ENCODE data around the gene TNFRSF19. TPM values are rescaled to one million over a fixed set of nuclear protein-coding genes. Genes with fewer than 3 reads are reported as not detected.

The TNFRSF19 gene
- total and polyA plus RNA-seq, 2 of the 8 experiments (the other 6 are each of a cell fraction or from before 2014, with no cell fraction given) = 0.50 to 0.95 TPM

DNA sequence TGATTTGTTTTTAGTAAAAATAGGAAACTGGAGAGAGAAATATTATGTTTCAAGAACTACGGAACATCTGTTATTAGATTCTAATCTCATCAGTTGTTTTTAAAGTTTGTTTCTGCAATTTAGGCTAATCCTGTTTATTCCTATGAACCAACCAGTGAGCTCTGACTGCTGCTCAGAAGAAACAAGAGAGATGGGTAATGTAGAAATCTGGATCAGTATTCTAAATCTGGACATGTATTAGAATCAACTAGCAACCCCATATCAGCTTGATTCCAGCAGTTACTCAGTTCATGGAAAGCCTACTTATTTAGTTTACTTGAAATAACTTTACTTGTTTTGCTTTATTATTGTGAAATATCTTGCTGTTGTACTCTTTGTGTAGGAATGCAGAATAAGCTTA lies 115.2 kb downstream of the TNFRSF19 start:
- H3K4me1 ChIP-seq (replicated peaks in 1 of 4; ENCODE audit: control insufficient read depth in 3 of 4, insufficient read depth in 4 of 4, low read length in 3 of 4) = 0 out of 7 replicates have a peak, but pooled peaks cover 0 to 3% (median 0%) of the 10 kb centered on the region in 4 experiments
- H3K9ac ChIP-seq (replicated peaks in 1 of 4; ENCODE audit: extremely low read depth in 1 of 4, low read depth in 3 of 4, low read length in 3 of 4) = no peak overlapping the region
- 93% methylated on average over 1 of the region's 1 CpG; no CpG with 5 or more reads in 1 of the 2 experiments for WGBS, 2 experiments (ENCODE audit: extremely low coverage in 1 of 2, insufficient coverage in 1 of 2, insufficient read length in 1 of 2, insufficient replicate concordance in 2 of 2, low coverage in 1 of 2, low lambda C conversion rate in 2 of 2, missing lambda C conversion rate in 1 of 2)
- no peak overlapping the region for H3K56ac ChIP-seq (replicated peaks; ENCODE audit: insufficient read length, low read depth, low read length)
- TF ChIP-seq GABPA (IDR thresholded peaks at IDR 0.05; ENCODE audit: borderline replicate concordance, insufficient read depth, low read length) (no peak), PHF8 (conservative IDR thresholded peaks at IDR 0.05; ENCODE audit: low read depth, low read length) (no peak), TAF7 (optimal IDR thresholded peaks at IDR 0.05; ENCODE audit: borderline replicate concordance, low read depth, low read length) (no peak)
- TF ChIP-seq, protein P1, sequence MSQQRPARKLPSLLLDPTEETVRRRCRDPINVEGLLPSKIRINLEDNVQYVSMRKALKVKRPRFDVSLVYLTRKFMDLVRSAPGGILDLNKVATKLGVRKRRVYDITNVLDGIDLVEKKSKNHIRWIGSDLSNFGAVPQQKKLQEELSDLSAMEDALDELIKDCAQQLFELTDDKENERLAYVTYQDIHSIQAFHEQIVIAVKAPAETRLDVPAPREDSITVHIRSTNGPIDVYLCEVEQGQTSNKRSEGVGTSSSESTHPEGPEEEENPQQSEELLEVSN (IDR thresholded peaks at IDR 0.05) = no peak
- no peaks in the 10 kb centered on the region for H3K79me2 ChIP-seq (ENCODE audit: control insufficient read depth in 1 of 2, insufficient read depth in 2 of 2, low read length in 2 of 2)
- no peaks in the 10 kb centered on the region for H3K27me3 ChIP-seq (replicated peaks in 1 of 4; ENCODE audit: control insufficient read depth in 3 of 4, extremely low read depth in 1 of 4, insufficient read depth in 3 of 4, low read length in 3 of 4)
- FAIRE-seq (no peak), DNase-seq (ENCODE audit: low read depth in 1 of 2, low spot score in 2 of 2) (no peak)
- H4K5ac ChIP-seq (ENCODE audit: insufficient read length, low read depth, low read length) = no peak overlapping the region
- no peak overlapping the region for H2BK15ac ChIP-seq (ENCODE audit: low read length)
- H2BK120ac ChIP-seq (replicated peaks; ENCODE audit: low read depth, low read length) = no peak overlapping the region
- ChIA-PET POLR2A (ENCODE audit: partially characterized antibody) (no interaction called here), CTCF (ENCODE audit: partially characterized antibody) (no interaction called here)
- H3K79me1 ChIP-seq (ENCODE audit: low read depth, low read length) = no peaks in the 10 kb centered on the region
- no peak overlapping the region for H2BK5ac ChIP-seq (ENCODE audit: low read depth, low read length)
- no peak overlapping the region for H3K18ac ChIP-seq (ENCODE audit: extremely low read depth, low read length)
- H4K20me1 ChIP-seq (replicated peaks in 1 of 2; ENCODE audit: control insufficient read depth in 1 of 2, insufficient read depth in 2 of 2, low read length in 2 of 2) = no peaks in the 10 kb centered on the region
- no peak overlapping the region for H3K14ac ChIP-seq (ENCODE audit: insufficient read length)
- no peak overlapping the region for H3K4me2 ChIP-seq (ENCODE audit: insufficient read depth in 1 of 2, low read depth in 2 of 2, low read length in 2 of 2)
- H3K9me3 ChIP-seq (ENCODE audit: insufficient read depth in 2 of 2, low read depth in 1 of 2, low read length in 1 of 2) = peaks cover 11 to 19% of the 10 kb centered on the region in 2 experiments; a peak in 3 of 4 replicates
- no peak overlapping the region for H2AFZ ChIP-seq (ENCODE audit: low read length)
- H4K8ac ChIP-seq (ENCODE audit: extremely low read depth, insufficient read depth, low read length) = no peak overlapping the region
- H2AK5ac ChIP-seq (ENCODE audit: low read depth, low read length) = no peak overlapping the region
- no peak overlapping the region for H3K23ac ChIP-seq (ENCODE audit: insufficient read length)
- no peak overlapping the region for H4K91ac ChIP-seq (replicated peaks; ENCODE audit: insufficient read length, low read length)
- H3K27ac ChIP-seq (ENCODE audit: low read depth, low read length) = no peak overlapping the region
- H2BK20ac ChIP-seq (ENCODE audit: low read length) = no peak overlapping the region
- no peaks in the 10 kb centered on the region; a peak in 1 of 8 replicates for H3K36me3 ChIP-seq (ENCODE audit: control insufficient read depth in 2 of 4, insufficient read depth in 4 of 4, low read length in 3 of 4)
- no peak overlapping the region for H3K4ac ChIP-seq (replicated peaks; ENCODE audit: insufficient read length, low read depth, low read length)
- no peak overlapping the region for H2BK12ac ChIP-seq (ENCODE audit: low read depth, low read length)
- H3K4me3 ChIP-seq (ENCODE audit: extremely low read depth in 1 of 4, insufficient read depth in 2 of 4, low read depth in 3 of 4, low read length in 4 of 4) = no peak overlapping the region
- H3K23me2 ChIP-seq (ENCODE audit: low read depth, low read length) = no peaks in the 10 kb centered on the region
